Measurements from ENCODE around the gene CADPS2. TPM values are rescaled to one million over a fixed set of nuclear protein-coding genes. Genes with fewer than 3 reads are reported as not detected.

Gene CADPS2
- total and polyA plus RNA-seq, 10 of the 15 experiments (the other 5 are each of a cell fraction or from before 2014, with no cell fraction given) = 0.05 to 7.5 (median 0.25) TPM

GRCh38 chr7:122719010-122719578 is 167.2 kb downstream of the CADPS2 start (continued):
- TF ChIP-seq RELB (IDR thresholded peaks at IDR 0.05; ENCODE audit: low read depth) = peak; percentile 38; the same call in 1 of the 2 replicates
- no peak for TF ChIP-seq ZNF592 (IDR thresholded peaks at IDR 0.05)
- TF ChIP-seq MXI1 (IDR thresholded peaks at IDR 0.05; ENCODE audit: low read depth, low read length) = no peak
- TF ChIP-seq MTA2 (IDR thresholded peaks at IDR 0.05; ENCODE audit: low read depth) = peak; percentile 17; the same call in 1 of the 2 replicates
- TF ChIP-seq NBN (IDR thresholded peaks at IDR 0.05) = no peak
- no peak for TF ChIP-seq EED (IDR thresholded peaks at IDR 0.05; ENCODE audit: low read depth)
